Activated CD8-positive, alpha-beta memory T cell treated with anti-CD3 and anti-CD28 coated beads for 4 hours (primary cell): ENCODE measurements around the gene RSBN1L.

Source experiments
- DNase-seq, 2 donors: peaks; one replicate each; pipeline ENCODE4 v3.0.0-alpha.2; 2020; ENCODE audit warnings: low read depth in 2 of 2

The RSBN1L gene

DNA sequence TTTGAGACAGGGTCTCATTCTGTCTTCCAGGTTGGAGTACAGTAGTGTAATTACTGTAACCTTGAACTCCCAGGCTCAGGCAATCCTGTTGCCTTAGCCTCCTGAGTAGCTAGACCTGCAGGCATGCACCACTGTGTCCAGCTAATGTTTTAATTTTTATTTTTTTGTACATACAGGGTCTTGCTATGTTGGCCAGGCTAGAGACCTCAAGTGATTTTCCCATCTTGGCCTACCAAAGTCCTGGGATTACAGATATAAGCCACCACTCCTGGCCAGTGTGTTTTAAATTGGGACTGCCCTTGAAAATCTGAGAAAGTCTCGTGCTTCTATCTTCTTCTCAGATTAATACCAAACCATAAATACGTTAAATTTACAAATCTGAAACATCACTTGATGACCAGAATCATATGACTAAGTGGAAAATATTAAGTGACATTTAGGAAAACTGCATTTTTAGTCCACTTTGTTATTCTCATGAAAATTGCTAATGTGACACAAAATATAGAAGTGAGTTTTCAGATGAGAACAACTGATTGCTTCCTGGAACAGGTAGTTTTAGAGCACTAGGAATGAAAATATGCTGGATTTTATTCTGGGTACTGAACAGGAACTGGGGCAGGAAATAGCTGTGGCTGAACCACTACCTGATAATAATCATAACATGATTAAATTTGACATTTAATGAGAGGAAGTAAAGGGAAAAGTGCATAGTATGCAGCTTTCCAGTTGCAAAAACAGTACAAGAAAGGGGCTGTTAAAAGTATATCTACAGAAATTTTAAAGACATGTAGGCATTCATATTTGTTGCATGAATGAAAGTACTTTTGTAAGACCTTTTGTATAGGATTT lies 106.5 kb downstream of the RSBN1L start:
- no peak for DNase-seq

DNA sequence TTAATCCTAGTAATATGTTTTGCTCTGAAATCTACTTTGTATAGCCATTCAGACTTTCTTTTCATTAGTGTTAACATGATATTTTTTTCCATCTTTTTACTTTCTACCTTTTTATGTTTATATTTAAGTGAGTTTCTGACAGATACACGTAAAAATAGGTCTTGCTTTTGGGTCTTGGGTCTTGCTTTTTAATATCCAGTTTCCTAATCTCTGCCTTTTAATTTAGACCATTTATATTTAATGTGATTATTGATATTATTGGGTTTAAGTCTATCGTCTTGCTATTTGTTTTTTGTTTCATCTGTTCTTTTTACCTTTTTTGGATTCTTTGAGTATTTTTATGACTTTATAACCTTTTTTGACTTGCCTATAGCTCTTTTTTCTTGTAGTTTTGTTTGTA lies 110.2 kb downstream of the RSBN1L start:
- DNase-seq: no peak

DNA sequence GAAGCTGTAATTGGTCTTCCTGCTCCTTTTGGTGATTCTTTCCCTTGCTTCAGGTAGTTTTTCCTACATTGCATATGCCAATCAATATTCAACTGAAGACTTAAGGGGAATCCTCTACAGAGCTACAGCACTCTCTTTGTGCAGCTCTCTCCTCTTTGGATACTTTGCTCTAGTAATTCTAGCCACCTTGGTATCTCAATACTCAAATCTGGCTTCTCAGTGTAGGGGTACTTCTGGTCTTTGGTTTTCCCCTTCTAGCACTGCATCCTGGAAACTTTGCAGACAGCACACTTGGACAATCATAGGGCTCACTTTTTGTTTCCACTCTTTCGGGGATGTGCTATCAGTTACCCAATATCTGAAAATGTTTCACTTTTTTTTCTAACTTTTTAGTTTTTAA lies 112.3 kb downstream of the RSBN1L start:
- no peak for DNase-seq

DNA sequence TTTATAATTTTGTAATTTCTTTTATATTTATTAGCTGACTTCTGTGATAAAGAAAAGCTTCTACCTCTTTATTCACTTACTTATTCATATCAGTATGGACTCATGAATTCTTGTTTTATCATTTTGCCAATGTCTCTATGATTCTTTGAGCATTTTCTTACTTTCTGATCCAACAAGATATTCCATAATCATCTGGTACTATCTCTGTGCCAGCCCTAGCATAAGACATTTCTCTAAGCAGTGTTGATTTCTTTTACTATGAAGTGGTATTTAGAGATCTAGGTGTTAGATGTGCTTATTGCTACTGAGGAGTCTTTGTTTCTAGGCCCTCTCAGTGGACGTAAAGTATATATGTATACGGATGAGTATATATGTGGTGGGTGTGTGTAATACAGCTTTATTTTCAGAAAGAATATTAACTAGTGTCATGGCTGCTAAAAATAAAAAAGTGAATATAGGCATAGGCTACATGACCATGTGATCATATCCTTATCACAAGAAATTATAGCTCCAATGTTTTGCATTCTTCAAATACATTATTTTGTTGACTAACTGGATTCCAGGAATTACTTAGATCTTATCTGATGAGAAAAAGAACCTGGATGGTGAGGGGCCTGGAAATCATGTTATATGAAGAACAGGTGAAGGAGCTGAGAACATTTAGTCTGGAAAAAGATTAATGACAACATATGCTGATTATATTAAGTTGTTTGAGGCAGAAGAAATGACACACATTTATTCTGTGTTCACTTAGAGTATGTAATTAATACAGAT lies 115.4 kb downstream of the RSBN1L start:
- no peak for DNase-seq

DNA sequence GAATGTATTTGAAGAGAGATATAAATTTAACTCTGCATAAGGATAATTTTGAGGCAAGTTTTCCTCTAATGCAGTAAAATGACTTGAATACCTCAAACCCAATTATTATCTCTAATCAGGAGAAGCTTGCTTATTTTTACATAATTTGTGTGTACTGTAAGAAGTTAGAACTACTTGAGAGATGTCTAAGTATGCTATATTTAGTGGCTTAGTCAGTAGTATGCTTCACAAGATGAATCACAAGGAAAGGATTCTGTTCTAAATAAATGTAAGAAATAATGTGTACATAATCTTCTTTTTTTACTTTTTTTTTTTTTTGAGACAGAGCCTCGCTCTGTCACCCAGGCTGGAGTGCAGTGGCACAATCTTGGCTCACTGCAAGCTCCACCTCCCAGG lies 116.0 kb downstream of the RSBN1L start:
- DNase-seq: no peak

DNA sequence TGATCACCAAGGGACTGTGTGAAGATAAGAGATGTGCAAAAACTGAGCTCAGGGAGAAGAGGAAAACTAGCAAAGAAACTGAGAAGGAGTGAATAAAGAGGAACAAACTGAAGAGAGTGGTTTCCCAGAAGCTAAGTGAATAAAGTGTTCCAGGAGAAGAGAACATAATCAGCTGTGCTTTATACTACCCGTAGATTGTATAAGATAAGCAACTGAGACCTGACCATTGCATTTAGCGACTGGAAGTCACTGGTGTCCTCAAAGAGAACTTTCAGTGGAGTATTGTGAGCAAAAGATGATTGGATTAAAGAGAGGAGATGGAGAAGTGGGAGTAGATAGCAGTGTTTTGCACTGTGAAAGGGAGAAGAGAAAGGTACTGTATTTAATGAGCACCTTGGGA lies 116.9 kb downstream of the RSBN1L start:
- DNase-seq: no peak

DNA sequence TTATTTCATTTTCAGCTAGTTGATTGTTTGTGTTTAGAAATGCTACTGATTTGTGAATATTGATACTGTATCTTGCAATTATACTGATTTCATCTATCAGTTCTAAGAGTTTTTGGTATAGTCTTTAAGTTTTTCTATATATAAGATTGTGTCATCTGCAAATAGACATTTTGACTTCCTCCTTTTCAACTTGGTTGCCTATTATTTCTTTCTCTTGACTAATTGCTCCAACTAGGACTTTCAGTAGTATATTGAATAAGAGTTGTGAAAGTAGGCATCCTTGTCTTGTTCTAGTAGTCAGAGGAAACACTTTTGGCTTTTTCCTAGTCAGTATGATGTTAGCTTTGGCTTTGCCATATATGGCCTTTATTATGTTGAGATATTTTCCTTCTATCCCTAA lies 122.8 kb downstream of the RSBN1L start:
- DNase-seq: no peak

DNA sequence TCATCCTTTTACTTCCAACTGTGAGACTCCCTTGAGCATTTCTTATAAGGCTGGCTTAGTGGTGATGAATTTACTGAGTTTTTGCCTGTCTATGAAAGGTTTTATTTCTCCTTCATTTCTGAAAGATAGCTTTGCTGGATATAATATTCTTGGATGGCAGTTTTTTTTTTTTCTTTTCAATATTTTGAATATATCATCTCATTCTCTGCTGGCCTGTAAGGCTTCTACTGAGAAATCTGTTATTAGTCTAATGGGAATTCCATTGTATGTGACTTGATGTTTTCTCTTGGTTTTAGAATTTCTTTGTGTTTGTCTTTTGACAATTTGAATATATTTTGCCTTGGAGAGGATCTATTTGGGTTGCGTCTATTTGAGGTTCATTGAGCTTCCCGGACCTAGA lies 124.7 kb downstream of the RSBN1L start:
- DNase-seq: no peak

DNA sequence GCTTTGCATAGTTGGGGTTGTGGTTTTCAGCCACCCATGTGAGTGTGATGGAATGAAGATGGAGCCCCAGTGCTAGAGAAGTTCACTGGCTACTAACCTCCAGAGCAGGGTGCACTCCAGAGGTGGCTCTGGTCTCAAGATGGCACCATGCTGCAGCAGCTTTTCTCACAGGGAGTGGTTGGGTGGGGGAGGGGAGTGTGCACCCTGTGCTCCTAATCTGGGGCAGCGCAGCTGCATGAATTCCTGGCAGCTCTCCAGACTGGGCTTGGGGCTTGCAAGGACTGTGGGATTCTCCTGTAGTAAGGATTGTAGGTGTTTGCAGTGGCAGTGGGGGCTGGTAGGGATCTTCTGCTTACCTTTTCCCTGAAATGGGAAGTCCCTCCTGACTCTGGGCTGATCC lies 126.0 kb downstream of the RSBN1L start:
- DNase-seq: no peak

DNA sequence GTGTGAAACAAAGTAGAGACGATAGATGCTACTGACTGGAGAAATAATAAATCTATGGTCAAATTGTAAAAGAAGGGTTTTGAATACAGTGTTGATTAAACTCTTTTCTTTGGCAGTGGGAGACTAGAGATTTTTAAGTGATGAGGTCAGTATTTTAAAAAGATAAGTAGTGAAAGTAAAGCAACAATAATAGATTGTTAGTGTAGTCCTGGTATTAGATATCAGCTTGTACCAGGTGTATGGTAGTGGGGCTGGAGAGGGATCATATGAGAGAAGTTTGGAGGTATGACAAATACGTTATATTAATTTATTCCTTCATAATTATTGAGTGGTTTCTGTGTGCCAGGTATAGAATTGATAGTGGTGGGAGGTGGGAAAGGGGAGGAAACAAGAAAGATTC lies 127.5 kb downstream of the RSBN1L start:
- DNase-seq: no peak

DNA sequence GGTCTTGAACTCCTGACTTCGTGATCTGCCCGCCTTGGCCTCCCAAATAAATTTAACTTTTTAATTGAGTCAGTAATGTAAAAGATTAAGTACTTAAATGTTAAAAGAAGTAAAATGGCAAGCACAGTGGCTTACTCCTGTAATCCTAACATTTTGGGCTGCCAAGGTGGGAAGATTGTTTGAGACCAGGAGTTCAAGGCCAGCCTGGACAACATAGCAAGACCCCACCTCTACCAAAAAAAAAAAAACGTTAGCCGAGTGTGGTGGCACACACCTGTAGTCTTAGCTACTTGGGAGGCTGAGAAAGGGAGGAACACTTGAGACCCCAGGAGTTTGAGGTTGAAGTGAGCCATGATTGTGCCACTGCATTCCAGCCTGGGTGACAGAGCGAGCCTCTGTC lies 128.4 kb downstream of the RSBN1L start:
- DNase-seq: no peak

DNA sequence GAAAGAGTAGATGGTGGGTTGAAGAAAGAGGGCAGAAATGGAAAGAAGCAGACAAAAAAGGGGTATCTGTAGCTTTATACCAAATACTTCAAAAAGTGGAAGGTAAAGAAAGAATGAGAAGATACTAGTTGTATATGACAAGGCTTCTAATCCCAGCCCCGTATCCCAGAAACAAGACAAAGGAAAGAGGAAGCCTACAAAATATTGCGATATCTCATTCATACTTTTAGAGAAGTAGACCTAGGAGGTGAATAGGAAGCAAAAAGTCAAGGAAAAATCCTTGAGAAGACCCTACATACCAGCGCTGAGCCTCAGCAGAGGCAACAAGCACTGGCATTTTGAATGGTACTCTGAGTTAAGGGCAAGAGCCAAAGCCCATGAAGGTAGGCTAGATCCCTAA lies 128.9 kb downstream of the RSBN1L start:
- DNase-seq: no peak

DNA sequence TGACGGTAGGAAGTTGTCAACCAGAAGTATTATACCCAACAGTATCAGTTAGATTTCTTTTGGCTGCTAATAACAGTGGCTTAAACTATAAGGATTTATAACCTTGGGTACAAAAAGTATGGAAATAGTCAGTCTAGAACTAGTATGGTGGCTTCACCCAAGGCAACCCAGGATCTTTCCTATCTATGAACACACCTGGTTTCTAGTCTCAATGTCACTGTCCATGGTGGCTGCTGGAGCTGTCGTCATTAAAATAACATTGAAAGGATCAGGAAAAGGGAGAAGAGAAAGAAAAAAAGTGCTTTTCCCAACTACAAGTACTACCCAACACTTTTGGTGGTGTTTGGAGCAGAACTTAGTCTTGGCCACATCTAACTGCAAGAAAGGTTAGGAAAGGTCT lies 130.0 kb downstream of the RSBN1L start:
- DNase-seq: no peak

DNA sequence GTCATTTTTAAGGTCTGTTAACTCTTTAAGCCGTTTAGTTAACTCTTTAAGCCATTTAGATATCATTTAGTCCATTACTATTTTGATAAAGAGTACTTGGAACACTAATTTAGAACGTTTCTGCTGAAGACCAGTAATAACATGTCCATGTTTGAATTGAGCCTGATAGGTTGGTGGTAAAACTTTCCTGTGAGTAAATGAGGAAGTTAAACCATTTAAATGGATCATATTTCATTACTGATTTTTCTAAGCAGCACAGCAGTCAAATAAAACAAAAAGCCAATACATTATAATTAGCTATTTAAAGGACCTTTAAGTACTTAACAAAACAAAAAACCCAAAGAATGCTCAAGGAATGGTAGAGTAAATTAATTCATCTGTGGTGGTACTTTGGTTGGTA lies 131.7 kb downstream of the RSBN1L start:
- DNase-seq: no peak

DNA sequence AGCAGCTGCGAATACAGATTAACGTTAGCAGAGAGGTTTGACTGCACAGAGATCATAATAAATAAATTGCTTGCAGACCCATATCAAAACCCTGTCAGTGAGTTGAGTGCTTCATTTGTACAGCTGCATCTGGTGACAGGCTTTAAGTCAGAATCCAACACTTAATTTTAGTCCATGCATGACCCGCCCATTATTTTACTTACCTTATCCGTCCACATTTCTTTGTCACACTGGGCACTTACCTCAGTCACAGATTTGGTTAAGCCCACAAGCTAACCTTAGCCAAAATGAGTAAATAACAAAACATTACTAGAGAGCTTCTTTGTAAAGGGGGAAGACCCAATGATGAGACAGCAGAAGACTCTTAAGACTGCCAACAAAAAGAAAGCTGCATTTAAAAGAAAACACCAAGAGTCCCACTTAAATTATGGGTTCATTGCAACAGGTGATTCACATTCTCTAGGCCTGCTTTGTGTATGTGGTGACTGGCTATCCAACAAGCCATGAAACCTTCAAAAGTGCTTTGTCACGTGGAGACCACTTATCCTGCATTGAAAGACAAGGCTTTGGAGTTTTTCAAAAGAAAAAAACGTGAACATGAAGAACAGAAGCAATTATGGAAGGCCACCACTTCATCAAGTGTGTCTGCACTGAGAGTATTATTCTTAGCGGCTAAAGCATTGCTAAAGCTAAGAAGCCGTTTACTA lies 134.5 kb downstream of the RSBN1L start:
- DNase-seq: no peak

DNA sequence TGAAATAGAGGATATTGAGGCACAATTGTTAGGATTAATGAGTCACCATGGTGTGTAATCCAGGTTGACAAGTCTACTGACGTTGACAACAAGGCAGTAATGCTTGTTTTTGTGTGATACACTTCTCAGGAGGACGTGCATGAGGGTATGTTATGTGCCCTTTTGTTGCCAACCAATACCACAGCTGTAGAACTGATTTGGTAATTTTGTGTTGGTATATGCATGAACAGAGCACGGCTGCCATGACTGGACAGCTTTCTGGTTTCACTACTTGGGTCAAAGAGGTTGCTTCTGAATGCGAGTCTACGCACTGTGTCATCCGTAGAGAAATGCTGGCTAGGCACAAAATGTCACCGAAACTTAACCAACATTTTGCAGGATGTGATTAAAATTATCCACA lies 135.2 kb downstream of the RSBN1L start:
- no peak for DNase-seq

DNA sequence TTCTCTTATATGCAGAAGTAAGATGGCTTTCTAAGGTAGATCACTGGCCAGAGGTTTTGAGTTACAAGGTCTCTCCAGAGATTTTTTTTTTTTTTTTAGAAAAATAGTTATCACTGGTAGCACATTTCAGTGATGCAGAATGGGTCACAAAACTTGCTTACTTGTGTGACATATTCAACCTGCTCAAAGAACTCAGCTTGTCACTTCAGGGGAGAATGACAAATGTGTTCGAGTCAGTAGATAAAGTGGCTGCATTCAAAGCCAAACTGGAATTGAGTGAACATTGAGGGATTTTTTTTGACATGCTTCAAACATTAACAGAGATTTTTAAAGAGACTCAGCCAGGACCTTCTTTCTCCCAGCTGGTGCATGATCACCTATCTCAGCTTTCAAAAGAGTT lies 135.7 kb downstream of the RSBN1L start:
- DNase-seq: no peak
